GM12878 (cell line): ENCODE results near the gene STYXL1.

Experiments used
- CUX1 ChIP-seq: IDR thresholded peaks from 2 replicates; pipeline ENCODE4 v1.6.1; 2012; ENCODE audit warnings: improper control_type of control experiment, low read depth, low read length; ENCODE audit not compliant: insufficient replicate concordance
- EGR1 ChIP-seq, 2 experiments: IDR thresholded peaks; 1 replicate in 1 of 2; 2 replicates in 1 of 2; pipeline ENCODE4 v1.6.1; 2011 to 2012; ENCODE audit warnings: low read depth in 2 of 2, low read length in 2 of 2, borderline replicate concordance in 1 of 2, mild to moderate bottlenecking in 1 of 2, moderate library complexity in 1 of 2
- EP300 ChIP-seq, 2 experiments: fragments of 150-350 bp in 1 of 2; IDR thresholded peaks; 2 replicates each; pipeline ENCODE4 v1.6.1; 2011 to 2012; ENCODE audit warnings: low read depth in 2 of 2, low read length in 2 of 2, borderline replicate concordance in 1 of 2, improper control_type of control experiment in 1 of 2, inconsistent platforms in 1 of 2; ENCODE audit not compliant: control insufficient read depth in 1 of 2
- MTA3 ChIP-seq: IDR thresholded peaks from 2 replicates; pipeline ENCODE4 v1.6.1; 2012; ENCODE audit warnings: low read length, inconsistent platforms, borderline replicate concordance
- RAD21 ChIP-seq: IDR thresholded peaks from 2 replicates; pipeline ENCODE4 v1.6.1; 2011; ENCODE audit warnings: mild to moderate bottlenecking, low read depth, low read length, moderate library complexity; ENCODE audit not compliant: insufficient read depth
- RCOR1 ChIP-seq: conservative IDR thresholded peaks from 2 replicates; pipeline ENCODE4 v1.6.1; 2012; ENCODE audit warnings: low read depth, low read length, improper control_type of control experiment
- RELA ChIP-seq: fragments of 450-650 bp; IDR thresholded peaks from 2 replicates; pipeline ENCODE4 v1.8.0; 2014; ENCODE audit warnings: borderline replicate concordance; ENCODE audit not compliant: partially characterized antibody
- SP1 ChIP-seq: IDR thresholded peaks from one replicate; pipeline ENCODE4 v1.6.1; 2011; ENCODE audit warnings: low read depth, low read length
- YY1 ChIP-seq: IDR thresholded peaks from 2 replicates; pipeline ENCODE4 v1.6.1; 2011; ENCODE audit warnings: low read depth, mild to moderate bottlenecking, low read length
- TF ChIP-seq, protein P1 (sequence below), 3 experiments: IDR thresholded peaks in 2 of 3; conservative IDR thresholded peaks in 1 of 3; 2 replicates each; pipeline ENCODE4 v1.5.1; 2011; ENCODE audit warnings: low read depth in 3 of 3, low read length in 3 of 3, mild to moderate bottlenecking in 3 of 3, control low read depth in 2 of 3, moderate library complexity in 2 of 3, inconsistent platforms in 1 of 3, mixed read lengths in 1 of 3; ENCODE audit not compliant: control insufficient read depth in 2 of 3, insufficient read depth in 1 of 3; ENCODE audit errors: extremely low read depth in 1 of 3
- TF ChIP-seq, protein P2 (sequence below): fragments of 450-650 bp; IDR thresholded peaks from 2 replicates; pipeline ENCODE4 v1.6.1; 2016; ENCODE audit warnings: mild to moderate bottlenecking
- TF ChIP-seq, protein P3 (sequence below): IDR thresholded peaks from 2 replicates; pipeline ENCODE4 v1.6.1; 2012; ENCODE audit warnings: low read depth, low read length, improper control_type of control experiment

- TF ChIP-seq MTA3: no peak
- no peak for TF ChIP-seq YY1
- TF ChIP-seq SP1: no peak
- TF ChIP-seq RELA: no peak
- no peak for TF ChIP-seq CUX1
- TF ChIP-seq EP300 (IDR thresholded peaks at IDR 0.05; ENCODE audit: borderline replicate concordance in 1 of 2, control insufficient read depth in 1 of 2, low read depth in 2 of 2, low read length in 2 of 2): no peak
- TF ChIP-seq, protein P1, sequence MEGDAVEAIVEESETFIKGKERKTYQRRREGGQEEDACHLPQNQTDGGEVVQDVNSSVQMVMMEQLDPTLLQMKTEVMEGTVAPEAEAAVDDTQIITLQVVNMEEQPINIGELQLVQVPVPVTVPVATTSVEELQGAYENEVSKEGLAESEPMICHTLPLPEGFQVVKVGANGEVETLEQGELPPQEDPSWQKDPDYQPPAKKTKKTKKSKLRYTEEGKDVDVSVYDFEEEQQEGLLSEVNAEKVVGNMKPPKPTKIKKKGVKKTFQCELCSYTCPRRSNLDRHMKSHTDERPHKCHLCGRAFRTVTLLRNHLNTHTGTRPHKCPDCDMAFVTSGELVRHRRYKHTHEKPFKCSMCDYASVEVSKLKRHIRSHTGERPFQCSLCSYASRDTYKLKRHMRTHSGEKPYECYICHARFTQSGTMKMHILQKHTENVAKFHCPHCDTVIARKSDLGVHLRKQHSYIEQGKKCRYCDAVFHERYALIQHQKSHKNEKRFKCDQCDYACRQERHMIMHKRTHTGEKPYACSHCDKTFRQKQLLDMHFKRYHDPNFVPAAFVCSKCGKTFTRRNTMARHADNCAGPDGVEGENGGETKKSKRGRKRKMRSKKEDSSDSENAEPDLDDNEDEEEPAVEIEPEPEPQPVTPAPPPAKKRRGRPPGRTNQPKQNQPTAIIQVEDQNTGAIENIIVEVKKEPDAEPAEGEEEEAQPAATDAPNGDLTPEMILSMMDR (IDR thresholded peaks at IDR 0.05 in 2 of 3, conservative IDR thresholded peaks at IDR 0.05 in 1 of 3; ENCODE audit: control insufficient read depth in 2 of 3, extremely low read depth in 1 of 3, insufficient read depth in 1 of 3, low read depth in 3 of 3, low read length in 3 of 3): no peak
- no peak for TF ChIP-seq EGR1 (IDR thresholded peaks at IDR 0.05; ENCODE audit: borderline replicate concordance in 1 of 2, low read depth in 2 of 2, low read length in 2 of 2)
- TF ChIP-seq, protein P2, sequence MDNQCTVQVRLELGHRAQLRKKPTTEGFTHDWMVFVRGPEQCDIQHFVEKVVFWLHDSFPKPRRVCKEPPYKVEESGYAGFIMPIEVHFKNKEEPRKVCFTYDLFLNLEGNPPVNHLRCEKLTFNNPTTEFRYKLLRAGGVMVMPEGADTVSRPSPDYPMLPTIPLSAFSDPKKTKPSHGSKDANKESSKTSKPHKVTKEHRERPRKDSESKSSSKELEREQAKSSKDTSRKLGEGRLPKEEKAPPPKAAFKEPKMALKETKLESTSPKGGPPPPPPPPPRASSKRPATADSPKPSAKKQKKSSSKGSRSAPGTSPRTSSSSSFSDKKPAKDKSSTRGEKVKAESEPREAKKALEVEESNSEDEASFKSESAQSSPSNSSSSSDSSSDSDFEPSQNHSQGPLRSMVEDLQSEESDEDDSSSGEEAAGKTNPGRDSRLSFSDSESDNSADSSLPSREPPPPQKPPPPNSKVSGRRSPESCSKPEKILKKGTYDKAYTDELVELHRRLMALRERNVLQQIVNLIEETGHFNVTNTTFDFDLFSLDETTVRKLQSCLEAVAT: no peak
- TF ChIP-seq, protein P3, sequence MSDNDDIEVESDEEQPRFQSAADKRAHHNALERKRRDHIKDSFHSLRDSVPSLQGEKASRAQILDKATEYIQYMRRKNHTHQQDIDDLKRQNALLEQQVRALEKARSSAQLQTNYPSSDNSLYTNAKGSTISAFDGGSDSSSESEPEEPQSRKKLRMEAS: no peak
- TF ChIP-seq RAD21: no peak
- no peak for TF ChIP-seq RCOR1
These were observed 7.7 kb downstream of the STYXL1 start for GRCh38 chr7:76040126-76040525.
